ENCODE results near the gene NBAS. TPM values are rescaled to one million over a fixed set of nuclear protein-coding genes. Genes with fewer than 3 reads are reported as not detected.

Gene NBAS
- polyA plus RNA-seq, 1 donor from 2014 or later = 31.9 TPM

DNA sequence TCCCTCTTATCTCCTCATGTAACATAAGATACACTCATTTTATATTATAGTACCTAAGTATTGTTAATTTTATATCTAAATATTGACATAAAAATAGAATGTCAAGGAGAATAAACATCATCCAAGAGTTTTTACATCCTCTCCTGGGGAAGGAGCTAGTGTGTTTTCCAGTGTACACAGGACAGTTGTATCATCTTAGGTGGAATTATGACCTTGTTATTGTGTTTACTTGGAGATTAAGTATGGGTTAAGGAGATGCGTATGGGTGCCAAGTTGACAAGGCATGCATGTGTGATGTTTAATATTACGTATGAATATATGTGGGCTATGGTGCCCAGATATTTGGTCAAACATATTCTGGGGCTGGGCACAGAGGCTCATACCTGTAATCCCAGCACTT lies 19.3 kb upstream of the NBAS start:
- H3K27me3 ChIP-seq (ENCODE audit: insufficient read depth, low read depth, low read length) = no peaks in the 10 kb centered on the region
- H2AFZ ChIP-seq (ENCODE audit: low read depth, low read length) = no peak overlapping the region

DNA sequence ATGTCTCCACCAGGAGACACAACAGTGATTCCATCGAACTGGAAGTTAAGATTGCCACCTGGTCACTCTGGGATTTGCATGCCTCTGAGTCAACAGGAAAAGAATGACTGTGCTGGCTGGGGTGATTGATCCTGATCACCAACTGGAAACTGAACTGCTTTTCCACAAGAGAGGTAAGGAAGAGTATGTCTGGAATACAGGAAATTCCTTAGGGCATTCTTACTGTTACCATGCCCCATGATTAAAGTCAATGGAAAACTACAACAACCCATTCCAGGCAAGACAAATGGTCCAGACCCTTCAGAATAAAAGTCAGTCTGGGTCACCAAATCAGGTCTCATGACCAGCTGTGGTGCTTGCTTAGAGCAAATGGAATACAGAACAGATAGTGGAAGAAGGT lies 18.5 kb upstream of the NBAS start:
- Histone ChIP-seq H3F3A (ENCODE audit: insufficient read depth, low read length, poor library complexity, severe bottlenecking) (no peaks in the 10 kb centered on the region), H3K27ac (ENCODE audit: low read length) (no peak overlapping the region), H3K4me2 (ENCODE audit: low read length) (no peak overlapping the region), H3K9ac (ENCODE audit: low read length) (no peak overlapping the region), H2AFZ (ENCODE audit: low read depth, low read length) (no peak overlapping the region), H3K27me3 (ENCODE audit: insufficient read depth, low read depth, low read length) (no peaks in the 10 kb centered on the region), H3K36me3 (ENCODE audit: insufficient read depth, low read length) (no peaks in the 10 kb centered on the region), H3K9me3 (ENCODE audit: low read length) (no peaks in the 10 kb centered on the region), H3K79me2 (replicated peaks; ENCODE audit: insufficient read depth, low read length) (no peaks in the 10 kb centered on the region), H4K20me1 (ENCODE audit: insufficient read depth) (no peaks in the 10 kb centered on the region), H3K9me2 (ENCODE audit: insufficient read depth, low read length) (no peaks in the 10 kb centered on the region), H3K4me3 (ENCODE audit: low read length) (no peak overlapping the region)
- TF ChIP-seq EZH2 (IDR thresholded peaks at IDR 0.05; ENCODE audit: borderline replicate concordance, insufficient read depth, low read length, poor library complexity, severe bottlenecking) = no peak
- TF ChIP-seq SMC3 (conservative IDR thresholded peaks at IDR 0.05; ENCODE audit: poor library complexity) = no peak
- TF ChIP-seq EP300 (conservative IDR thresholded peaks at IDR 0.05; ENCODE audit: poor library complexity, severe bottlenecking) = no peak
- TF ChIP-seq MXI1 (conservative IDR thresholded peaks at IDR 0.05; ENCODE audit: poor library complexity, severe bottlenecking) = no peak
- TF ChIP-seq, protein P1, sequence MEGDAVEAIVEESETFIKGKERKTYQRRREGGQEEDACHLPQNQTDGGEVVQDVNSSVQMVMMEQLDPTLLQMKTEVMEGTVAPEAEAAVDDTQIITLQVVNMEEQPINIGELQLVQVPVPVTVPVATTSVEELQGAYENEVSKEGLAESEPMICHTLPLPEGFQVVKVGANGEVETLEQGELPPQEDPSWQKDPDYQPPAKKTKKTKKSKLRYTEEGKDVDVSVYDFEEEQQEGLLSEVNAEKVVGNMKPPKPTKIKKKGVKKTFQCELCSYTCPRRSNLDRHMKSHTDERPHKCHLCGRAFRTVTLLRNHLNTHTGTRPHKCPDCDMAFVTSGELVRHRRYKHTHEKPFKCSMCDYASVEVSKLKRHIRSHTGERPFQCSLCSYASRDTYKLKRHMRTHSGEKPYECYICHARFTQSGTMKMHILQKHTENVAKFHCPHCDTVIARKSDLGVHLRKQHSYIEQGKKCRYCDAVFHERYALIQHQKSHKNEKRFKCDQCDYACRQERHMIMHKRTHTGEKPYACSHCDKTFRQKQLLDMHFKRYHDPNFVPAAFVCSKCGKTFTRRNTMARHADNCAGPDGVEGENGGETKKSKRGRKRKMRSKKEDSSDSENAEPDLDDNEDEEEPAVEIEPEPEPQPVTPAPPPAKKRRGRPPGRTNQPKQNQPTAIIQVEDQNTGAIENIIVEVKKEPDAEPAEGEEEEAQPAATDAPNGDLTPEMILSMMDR (IDR thresholded peaks at IDR 0.05; ENCODE audit: poor library complexity, severe bottlenecking) = no peak
- no peak for TF ChIP-seq TAF1 (IDR thresholded peaks at IDR 0.05; ENCODE audit: low read depth)

More for the DNA sequence above, 19.3 kb upstream of the NBAS start:
- Histone ChIP-seq H3K9me2 (ENCODE audit: insufficient read depth, low read length) (no peaks in the 10 kb centered on the region), H3K4me2 (ENCODE audit: low read length) (no peak overlapping the region), H3F3A (ENCODE audit: insufficient read depth, low read length, poor library complexity, severe bottlenecking) (no peaks in the 10 kb centered on the region), H3K9me3 (ENCODE audit: low read length) (no peaks in the 10 kb centered on the region), H3K4me3 (ENCODE audit: low read length) (no peak overlapping the region), H3K36me3 (ENCODE audit: insufficient read depth, low read length) (no peaks in the 10 kb centered on the region), H3K27ac (ENCODE audit: low read length) (no peak overlapping the region), H3K79me2 (replicated peaks; ENCODE audit: insufficient read depth, low read length) (no peaks in the 10 kb centered on the region), H3K9ac (ENCODE audit: low read length) (no peak overlapping the region), H4K20me1 (ENCODE audit: insufficient read depth) (no peaks in the 10 kb centered on the region)
- TF ChIP-seq RAD21 (conservative IDR thresholded peaks at IDR 0.05) (no peak), EZH2 (IDR thresholded peaks at IDR 0.05; ENCODE audit: borderline replicate concordance, insufficient read depth, low read length, poor library complexity, severe bottlenecking) (no peak), POLR2AphosphoS5 (IDR thresholded peaks at IDR 0.05) (no peak), MXI1 (conservative IDR thresholded peaks at IDR 0.05; ENCODE audit: poor library complexity, severe bottlenecking) (no peak), TAF1 (IDR thresholded peaks at IDR 0.05; ENCODE audit: low read depth) (no peak), EP300 (conservative IDR thresholded peaks at IDR 0.05; ENCODE audit: poor library complexity, severe bottlenecking) (no peak), SMC3 (conservative IDR thresholded peaks at IDR 0.05; ENCODE audit: poor library complexity) (no peak)
- TF ChIP-seq, protein P1 (IDR thresholded peaks at IDR 0.05; ENCODE audit: poor library complexity, severe bottlenecking) = no peak
- TF ChIP-seq, protein P2, sequence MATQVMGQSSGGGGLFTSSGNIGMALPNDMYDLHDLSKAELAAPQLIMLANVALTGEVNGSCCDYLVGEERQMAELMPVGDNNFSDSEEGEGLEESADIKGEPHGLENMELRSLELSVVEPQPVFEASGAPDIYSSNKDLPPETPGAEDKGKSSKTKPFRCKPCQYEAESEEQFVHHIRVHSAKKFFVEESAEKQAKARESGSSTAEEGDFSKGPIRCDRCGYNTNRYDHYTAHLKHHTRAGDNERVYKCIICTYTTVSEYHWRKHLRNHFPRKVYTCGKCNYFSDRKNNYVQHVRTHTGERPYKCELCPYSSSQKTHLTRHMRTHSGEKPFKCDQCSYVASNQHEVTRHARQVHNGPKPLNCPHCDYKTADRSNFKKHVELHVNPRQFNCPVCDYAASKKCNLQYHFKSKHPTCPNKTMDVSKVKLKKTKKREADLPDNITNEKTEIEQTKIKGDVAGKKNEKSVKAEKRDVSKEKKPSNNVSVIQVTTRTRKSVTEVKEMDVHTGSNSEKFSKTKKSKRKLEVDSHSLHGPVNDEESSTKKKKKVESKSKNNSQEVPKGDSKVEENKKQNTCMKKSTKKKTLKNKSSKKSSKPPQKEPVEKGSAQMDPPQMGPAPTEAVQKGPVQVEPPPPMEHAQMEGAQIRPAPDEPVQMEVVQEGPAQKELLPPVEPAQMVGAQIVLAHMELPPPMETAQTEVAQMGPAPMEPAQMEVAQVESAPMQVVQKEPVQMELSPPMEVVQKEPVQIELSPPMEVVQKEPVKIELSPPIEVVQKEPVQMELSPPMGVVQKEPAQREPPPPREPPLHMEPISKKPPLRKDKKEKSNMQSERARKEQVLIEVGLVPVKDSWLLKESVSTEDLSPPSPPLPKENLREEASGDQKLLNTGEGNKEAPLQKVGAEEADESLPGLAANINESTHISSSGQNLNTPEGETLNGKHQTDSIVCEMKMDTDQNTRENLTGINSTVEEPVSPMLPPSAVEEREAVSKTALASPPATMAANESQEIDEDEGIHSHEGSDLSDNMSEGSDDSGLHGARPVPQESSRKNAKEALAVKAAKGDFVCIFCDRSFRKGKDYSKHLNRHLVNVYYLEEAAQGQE (IDR thresholded peaks at IDR 0.05; ENCODE audit: borderline replicate concordance) = no peak

Measured in neural cell (in vitro differentiated cells).